K562 (cell line): Measurements from ENCODE around the gene SIGLEC5. TPM values are rescaled to one million over a fixed set of nuclear protein-coding genes. Genes with fewer than 3 reads are reported as not detected.
A peak's percentile ranks its signal among the peaks of the same experiment; 100 is the strongest.

Experiments
- BRD9 ChIP-seq: fragments of 450-650 bp; IDR thresholded peaks from 2 replicates; pipeline ENCODE4 v1.6.1; 2018; ENCODE audit warnings: low read depth; ENCODE audit not compliant: partially characterized antibody
- HDAC8 ChIP-seq: fragments of 450-650 bp; IDR thresholded peaks from 2 replicates; pipeline ENCODE4 v1.6.1; 2016; ENCODE audit warnings: mild to moderate bottlenecking, missing genetic modification characterization, moderate library complexity, missing compliant biosample characterization
- MEF2A ChIP-seq: IDR thresholded peaks from 2 replicates; pipeline ENCODE4 v1.6.1; 2011; ENCODE audit warnings: low read depth, mild to moderate bottlenecking, low read length, moderate library complexity; ENCODE audit not compliant: control insufficient read depth
- NFXL1 ChIP-seq: fragments of 450-650 bp; formaldehyde crosslinking; IDR thresholded peaks from 2 replicates; pipeline ENCODE4 v1.4.0; 2021; ENCODE audit warnings: mild to moderate bottlenecking
- NR2F6 ChIP-seq: fragments of 450-650 bp; formaldehyde crosslinking; IDR thresholded peaks from 2 replicates; pipeline ENCODE4 v1.4.0; 2020; ENCODE audit warnings: mild to moderate bottlenecking
- PML ChIP-seq: IDR thresholded peaks from 2 replicates; pipeline ENCODE4 v1.6.1; 2012; ENCODE audit warnings: low read length, inconsistent platforms
- POLR3A ChIP-seq: IDR thresholded peaks from 2 replicates; pipeline ENCODE4 v1.6.1; 2011; ENCODE audit warnings: borderline replicate concordance, mild to moderate bottlenecking, moderate library complexity; ENCODE audit not compliant: insufficient read length, insufficient read depth; ENCODE audit errors: extremely low read depth
- SIN3B ChIP-seq: fragments of 450-650 bp; IDR thresholded peaks from 2 replicates; pipeline ENCODE4 v1.6.1; 2017; ENCODE audit warnings: low read depth, mild to moderate bottlenecking, moderate library complexity
- ZNF263 ChIP-seq: sonication (generic); formaldehyde crosslinking; IDR thresholded peaks from 2 replicates; pipeline ENCODE4 v1.8.0; 2022; ENCODE audit warnings: mild to moderate bottlenecking, missing genetic modification reagents, borderline replicate concordance
- polyA plus RNA-seq, 8 experiments: library from polyadenylated mRNA; depleted of rRNA in 4 of 8; stranded (reverse) in 5 of 8; unstranded in 3 of 8; fragments of >200 nt; fragmentation: Nextera tagmentation in 2 of 8; fragmentation: Illumina TruSeq in 1 of 8; extraction: Ambion mirVana in 2 of 8; extraction: Trizol in 1 of 8; gene quantifications; 2 replicates each; pipeline versions ENCODE4 v1.2.1 to v1.2.3, GENCODE V29; 2011 to 2014; ENCODE audit warnings: inconsistent platforms in 1 of 8, missing spikeins in 1 of 8
- total RNA-seq, 7 experiments: library from RNA; depleted of rRNA in 6 of 7; stranded (reverse); fragments of >200 nt in 6 of 7; fragmentation: Illumina TruSeq in 2 of 7; extraction: Trizol in 2 of 7; gene quantifications; 2 replicates each; pipeline versions ENCODE4 v1.2.1 to v1.2.3, GENCODE V29; 2011 to 2021; ENCODE audit warnings: low replicate concordance in 1 of 7
- TF ChIP-seq, protein P1 (sequence below): fragments of 450-650 bp; IDR thresholded peaks from 2 replicates; pipeline ENCODE4 v1.6.1; 2016; ENCODE audit warnings: mild to moderate bottlenecking, moderate library complexity
- TF ChIP-seq, protein P2 (sequence below): fragments of 450-650 bp; IDR thresholded peaks from 2 replicates; pipeline ENCODE4 v1.6.1; 2018; ENCODE audit warnings: mild to moderate bottlenecking, low read depth; ENCODE audit not compliant: partially characterized antibody
- TF ChIP-seq, protein P3 (sequence below): sonication (generic); formaldehyde crosslinking; IDR thresholded peaks from 2 replicates; pipeline ENCODE4 v1.9.0; 2022; ENCODE audit warnings: mild to moderate bottlenecking, missing genetic modification reagents
- TF ChIP-seq, protein P4 (sequence below): sonication (generic); formaldehyde crosslinking; IDR thresholded peaks from 2 replicates; pipeline ENCODE4 v1.8.0; 2023; ENCODE audit warnings: mild to moderate bottlenecking, missing genetic modification reagents

SIGLEC5 gene
- total and polyA plus RNA-seq, 9 of the 15 experiments (the other 6 are each of a cell fraction or from before 2014, with no cell fraction given): 0.14 TPM; not detected in 8

DNA sequence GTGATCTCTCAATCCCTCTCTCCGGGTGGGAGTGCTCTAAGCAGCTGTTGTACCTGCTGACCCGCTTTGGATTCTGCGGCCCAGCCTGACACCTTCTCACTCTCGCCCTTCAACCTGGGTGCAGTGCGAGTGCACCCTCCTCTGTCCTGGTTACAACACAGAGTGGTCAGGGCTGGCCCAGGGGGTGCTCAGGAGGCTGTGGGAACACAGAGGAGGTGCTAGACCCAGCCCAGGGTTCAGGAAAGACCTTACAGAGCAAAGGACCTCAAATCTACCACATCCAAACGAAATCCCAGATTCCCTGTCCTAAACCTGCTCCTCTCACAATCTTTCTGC, 35.5 kb downstream of the SIGLEC5 start (continued):
- TF ChIP-seq, protein P1, sequence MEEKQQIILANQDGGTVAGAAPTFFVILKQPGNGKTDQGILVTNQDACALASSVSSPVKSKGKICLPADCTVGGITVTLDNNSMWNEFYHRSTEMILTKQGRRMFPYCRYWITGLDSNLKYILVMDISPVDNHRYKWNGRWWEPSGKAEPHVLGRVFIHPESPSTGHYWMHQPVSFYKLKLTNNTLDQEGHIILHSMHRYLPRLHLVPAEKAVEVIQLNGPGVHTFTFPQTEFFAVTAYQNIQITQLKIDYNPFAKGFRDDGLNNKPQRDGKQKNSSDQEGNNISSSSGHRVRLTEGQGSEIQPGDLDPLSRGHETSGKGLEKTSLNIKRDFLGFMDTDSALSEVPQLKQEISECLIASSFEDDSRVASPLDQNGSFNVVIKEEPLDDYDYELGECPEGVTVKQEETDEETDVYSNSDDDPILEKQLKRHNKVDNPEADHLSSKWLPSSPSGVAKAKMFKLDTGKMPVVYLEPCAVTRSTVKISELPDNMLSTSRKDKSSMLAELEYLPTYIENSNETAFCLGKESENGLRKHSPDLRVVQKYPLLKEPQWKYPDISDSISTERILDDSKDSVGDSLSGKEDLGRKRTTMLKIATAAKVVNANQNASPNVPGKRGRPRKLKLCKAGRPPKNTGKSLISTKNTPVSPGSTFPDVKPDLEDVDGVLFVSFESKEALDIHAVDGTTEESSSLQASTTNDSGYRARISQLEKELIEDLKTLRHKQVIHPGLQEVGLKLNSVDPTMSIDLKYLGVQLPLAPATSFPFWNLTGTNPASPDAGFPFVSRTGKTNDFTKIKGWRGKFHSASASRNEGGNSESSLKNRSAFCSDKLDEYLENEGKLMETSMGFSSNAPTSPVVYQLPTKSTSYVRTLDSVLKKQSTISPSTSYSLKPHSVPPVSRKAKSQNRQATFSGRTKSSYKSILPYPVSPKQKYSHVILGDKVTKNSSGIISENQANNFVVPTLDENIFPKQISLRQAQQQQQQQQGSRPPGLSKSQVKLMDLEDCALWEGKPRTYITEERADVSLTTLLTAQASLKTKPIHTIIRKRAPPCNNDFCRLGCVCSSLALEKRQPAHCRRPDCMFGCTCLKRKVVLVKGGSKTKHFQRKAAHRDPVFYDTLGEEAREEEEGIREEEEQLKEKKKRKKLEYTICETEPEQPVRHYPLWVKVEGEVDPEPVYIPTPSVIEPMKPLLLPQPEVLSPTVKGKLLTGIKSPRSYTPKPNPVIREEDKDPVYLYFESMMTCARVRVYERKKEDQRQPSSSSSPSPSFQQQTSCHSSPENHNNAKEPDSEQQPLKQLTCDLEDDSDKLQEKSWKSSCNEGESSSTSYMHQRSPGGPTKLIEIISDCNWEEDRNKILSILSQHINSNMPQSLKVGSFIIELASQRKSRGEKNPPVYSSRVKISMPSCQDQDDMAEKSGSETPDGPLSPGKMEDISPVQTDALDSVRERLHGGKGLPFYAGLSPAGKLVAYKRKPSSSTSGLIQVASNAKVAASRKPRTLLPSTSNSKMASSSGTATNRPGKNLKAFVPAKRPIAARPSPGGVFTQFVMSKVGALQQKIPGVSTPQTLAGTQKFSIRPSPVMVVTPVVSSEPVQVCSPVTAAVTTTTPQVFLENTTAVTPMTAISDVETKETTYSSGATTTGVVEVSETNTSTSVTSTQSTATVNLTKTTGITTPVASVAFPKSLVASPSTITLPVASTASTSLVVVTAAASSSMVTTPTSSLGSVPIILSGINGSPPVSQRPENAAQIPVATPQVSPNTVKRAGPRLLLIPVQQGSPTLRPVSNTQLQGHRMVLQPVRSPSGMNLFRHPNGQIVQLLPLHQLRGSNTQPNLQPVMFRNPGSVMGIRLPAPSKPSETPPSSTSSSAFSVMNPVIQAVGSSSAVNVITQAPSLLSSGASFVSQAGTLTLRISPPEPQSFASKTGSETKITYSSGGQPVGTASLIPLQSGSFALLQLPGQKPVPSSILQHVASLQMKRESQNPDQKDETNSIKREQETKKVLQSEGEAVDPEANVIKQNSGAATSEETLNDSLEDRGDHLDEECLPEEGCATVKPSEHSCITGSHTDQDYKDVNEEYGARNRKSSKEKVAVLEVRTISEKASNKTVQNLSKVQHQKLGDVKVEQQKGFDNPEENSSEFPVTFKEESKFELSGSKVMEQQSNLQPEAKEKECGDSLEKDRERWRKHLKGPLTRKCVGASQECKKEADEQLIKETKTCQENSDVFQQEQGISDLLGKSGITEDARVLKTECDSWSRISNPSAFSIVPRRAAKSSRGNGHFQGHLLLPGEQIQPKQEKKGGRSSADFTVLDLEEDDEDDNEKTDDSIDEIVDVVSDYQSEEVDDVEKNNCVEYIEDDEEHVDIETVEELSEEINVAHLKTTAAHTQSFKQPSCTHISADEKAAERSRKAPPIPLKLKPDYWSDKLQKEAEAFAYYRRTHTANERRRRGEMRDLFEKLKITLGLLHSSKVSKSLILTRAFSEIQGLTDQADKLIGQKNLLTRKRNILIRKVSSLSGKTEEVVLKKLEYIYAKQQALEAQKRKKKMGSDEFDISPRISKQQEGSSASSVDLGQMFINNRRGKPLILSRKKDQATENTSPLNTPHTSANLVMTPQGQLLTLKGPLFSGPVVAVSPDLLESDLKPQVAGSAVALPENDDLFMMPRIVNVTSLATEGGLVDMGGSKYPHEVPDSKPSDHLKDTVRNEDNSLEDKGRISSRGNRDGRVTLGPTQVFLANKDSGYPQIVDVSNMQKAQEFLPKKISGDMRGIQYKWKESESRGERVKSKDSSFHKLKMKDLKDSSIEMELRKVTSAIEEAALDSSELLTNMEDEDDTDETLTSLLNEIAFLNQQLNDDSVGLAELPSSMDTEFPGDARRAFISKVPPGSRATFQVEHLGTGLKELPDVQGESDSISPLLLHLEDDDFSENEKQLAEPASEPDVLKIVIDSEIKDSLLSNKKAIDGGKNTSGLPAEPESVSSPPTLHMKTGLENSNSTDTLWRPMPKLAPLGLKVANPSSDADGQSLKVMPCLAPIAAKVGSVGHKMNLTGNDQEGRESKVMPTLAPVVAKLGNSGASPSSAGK: no peak
- TF ChIP-seq NFXL1 (CRISPR knock-in tag): no peak
- no peak for TF ChIP-seq PML
- no peak for TF ChIP-seq HDAC8 (tag)
- TF ChIP-seq, protein P2, sequence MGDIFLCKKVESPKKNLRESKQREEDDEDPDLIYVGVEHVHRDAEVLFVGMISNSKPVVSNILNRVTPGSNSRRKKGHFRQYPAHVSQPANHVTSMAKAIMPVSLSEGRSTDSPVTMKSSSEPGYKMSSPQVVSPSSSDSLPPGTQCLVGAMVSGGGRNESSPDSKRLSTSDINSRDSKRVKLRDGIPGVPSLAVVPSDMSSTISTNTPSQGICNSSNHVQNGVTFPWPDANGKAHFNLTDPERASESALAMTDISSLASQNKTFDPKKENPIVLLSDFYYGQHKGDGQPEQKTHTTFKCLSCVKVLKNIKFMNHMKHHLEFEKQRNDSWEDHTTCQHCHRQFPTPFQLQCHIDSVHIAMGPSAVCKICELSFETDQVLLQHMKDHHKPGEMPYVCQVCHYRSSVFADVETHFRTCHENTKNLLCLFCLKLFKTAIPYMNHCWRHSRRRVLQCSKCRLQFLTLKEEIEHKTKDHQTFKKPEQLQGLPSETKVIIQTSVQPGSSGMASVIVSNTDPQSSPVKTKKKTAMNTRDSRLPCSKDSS: no peak
- TF ChIP-seq, protein P3, sequence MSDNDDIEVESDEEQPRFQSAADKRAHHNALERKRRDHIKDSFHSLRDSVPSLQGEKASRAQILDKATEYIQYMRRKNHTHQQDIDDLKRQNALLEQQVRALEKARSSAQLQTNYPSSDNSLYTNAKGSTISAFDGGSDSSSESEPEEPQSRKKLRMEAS: no peak
- TF ChIP-seq MEF2A: no peak
- no peak for TF ChIP-seq POLR3A
- TF ChIP-seq SIN3B: no peak
- TF ChIP-seq, protein P4, sequence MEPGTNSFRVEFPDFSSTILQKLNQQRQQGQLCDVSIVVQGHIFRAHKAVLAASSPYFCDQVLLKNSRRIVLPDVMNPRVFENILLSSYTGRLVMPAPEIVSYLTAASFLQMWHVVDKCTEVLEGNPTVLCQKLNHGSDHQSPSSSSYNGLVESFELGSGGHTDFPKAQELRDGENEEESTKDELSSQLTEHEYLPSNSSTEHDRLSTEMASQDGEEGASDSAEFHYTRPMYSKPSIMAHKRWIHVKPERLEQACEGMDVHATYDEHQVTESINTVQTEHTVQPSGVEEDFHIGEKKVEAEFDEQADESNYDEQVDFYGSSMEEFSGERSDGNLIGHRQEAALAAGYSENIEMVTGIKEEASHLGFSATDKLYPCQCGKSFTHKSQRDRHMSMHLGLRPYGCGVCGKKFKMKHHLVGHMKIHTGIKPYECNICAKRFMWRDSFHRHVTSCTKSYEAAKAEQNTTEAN (CRISPR knock-in tag): no peak
- TF ChIP-seq NR2F6 (CRISPR knock-in tag): no peak
- TF ChIP-seq BRD9: no peak
- TF ChIP-seq ZNF263 (CRISPR knock-in tag): peak; percentile 46; the same call in 1 of the 2 replicates
